ENCODE data around the gene BTBD1.

GRCh38 chr15:82995076-82995475 is 72.0 kb downstream of the BTBD1 start:
- TF ChIP-seq, protein P1, sequence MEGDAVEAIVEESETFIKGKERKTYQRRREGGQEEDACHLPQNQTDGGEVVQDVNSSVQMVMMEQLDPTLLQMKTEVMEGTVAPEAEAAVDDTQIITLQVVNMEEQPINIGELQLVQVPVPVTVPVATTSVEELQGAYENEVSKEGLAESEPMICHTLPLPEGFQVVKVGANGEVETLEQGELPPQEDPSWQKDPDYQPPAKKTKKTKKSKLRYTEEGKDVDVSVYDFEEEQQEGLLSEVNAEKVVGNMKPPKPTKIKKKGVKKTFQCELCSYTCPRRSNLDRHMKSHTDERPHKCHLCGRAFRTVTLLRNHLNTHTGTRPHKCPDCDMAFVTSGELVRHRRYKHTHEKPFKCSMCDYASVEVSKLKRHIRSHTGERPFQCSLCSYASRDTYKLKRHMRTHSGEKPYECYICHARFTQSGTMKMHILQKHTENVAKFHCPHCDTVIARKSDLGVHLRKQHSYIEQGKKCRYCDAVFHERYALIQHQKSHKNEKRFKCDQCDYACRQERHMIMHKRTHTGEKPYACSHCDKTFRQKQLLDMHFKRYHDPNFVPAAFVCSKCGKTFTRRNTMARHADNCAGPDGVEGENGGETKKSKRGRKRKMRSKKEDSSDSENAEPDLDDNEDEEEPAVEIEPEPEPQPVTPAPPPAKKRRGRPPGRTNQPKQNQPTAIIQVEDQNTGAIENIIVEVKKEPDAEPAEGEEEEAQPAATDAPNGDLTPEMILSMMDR (IDR thresholded peaks at IDR 0.05) = no peak
- no peak for TF ChIP-seq POLR2A (IDR thresholded peaks at IDR 0.05)
